GM06990 (cell line): ENCODE measurements around the gene SYT7.

Source experiments
- DNase-seq: peaks from one replicate; pipeline ENCODE4 v3.0.0-alpha.2; 2011; ENCODE audit not compliant: insufficient read length; ENCODE audit errors: extremely low read depth
- H3K27me3 ChIP-seq: replicated peaks from 2 replicates; pipeline ENCODE4 v1.6.0; 2011; ENCODE audit warnings: low read length; ENCODE audit not compliant: control insufficient read depth, insufficient read depth
- H3K36me3 ChIP-seq: 2 replicates; pipeline ENCODE4 v1.5.1; 2011; ENCODE audit warnings: low read length; ENCODE audit not compliant: control insufficient read depth, insufficient read depth
- H3K4me3 ChIP-seq: replicated peaks from 2 replicates; pipeline ENCODE4 v1.5.1; 2011; ENCODE audit warnings: low read depth, mild to moderate bottlenecking, control low read depth, low read length
- CTCF ChIP-seq: IDR thresholded peaks from 2 replicates; pipeline ENCODE4 v1.5.1; 2011; ENCODE audit warnings: low read length, control low read depth, mild to moderate bottlenecking, inconsistent platforms; ENCODE audit not compliant: insufficient read depth, poor library complexity, severe bottlenecking

SYT7 gene

GRCh38 chr11:61533039-61533375, 47.9 kb downstream of the SYT7 start:
- H3K4me3 ChIP-seq, result no peak overlapping the region
- DNase-seq, result no peak
- TF ChIP-seq CTCF, result no peak
- no peaks in the 10 kb centered on the region; the same call in 1 of the 2 replicates for H3K27me3 ChIP-seq
- no peaks in the 10 kb centered on the region for H3K36me3 ChIP-seq

- H3K27me3 ChIP-seq, result no peaks in the 10 kb centered on the region; the same call in 1 of the 2 replicates
- no peak for DNase-seq
- H3K4me3 ChIP-seq, result no peak overlapping the region
These were observed 48.5 kb downstream of the SYT7 start for GRCh38 chr11:61532134-61533038.

GRCh38 chr11:61531044-61531443, 49.8 kb downstream of the SYT7 start:
- Histone ChIP-seq H3K27me3 (no peaks in the 10 kb centered on the region; the same call in 1 of the 2 replicates), H3K4me3 (no peak overlapping the region), H3K36me3 (no peaks in the 10 kb centered on the region)
- TF ChIP-seq CTCF, result no peak
- DNase-seq, result no peak

More at GRCh38 chr11:61532134-61533038, 48.5 kb downstream of the SYT7 start:
- H3K36me3 ChIP-seq, result no peaks in the 10 kb centered on the region
- peak; percentile 95 for TF ChIP-seq CTCF

GRCh38 chr11:61529537-61530225, 51.2 kb downstream of the SYT7 start:
- no peak for TF ChIP-seq CTCF
- H3K4me3 ChIP-seq, result no peak overlapping the region
- H3K27me3 ChIP-seq, result no peaks in the 10 kb centered on the region; the same call in 1 of the 2 replicates
- no peak for DNase-seq
- H3K36me3 ChIP-seq, result no peaks in the 10 kb centered on the region

DNA sequence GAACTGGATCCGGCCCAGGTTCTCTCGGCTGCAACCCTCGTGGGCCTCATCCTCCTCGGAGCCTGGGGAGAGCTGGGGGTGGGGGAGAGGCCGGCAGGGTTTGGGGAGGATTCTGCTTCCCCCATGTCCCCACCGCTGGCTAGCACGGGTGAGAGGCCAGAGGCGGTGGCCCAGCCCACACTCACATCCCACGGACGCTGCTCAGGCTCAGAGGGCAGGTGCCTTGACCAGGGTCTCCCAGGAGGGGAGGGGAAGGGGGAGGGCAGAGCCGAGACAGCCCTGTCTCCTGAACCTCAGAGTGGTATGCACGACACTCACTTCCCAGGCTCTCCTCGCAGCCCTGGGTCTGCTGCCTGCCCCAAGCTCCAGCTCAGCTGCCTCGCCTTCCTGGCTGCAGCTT, 52.8 kb downstream of the SYT7 start:
- H3K36me3 ChIP-seq, result no peaks in the 10 kb centered on the region
- no peaks in the 10 kb centered on the region; the same call in 1 of the 2 replicates for H3K27me3 ChIP-seq
- TF ChIP-seq CTCF, result no peak
- H3K4me3 ChIP-seq, result no peak overlapping the region
- DNase-seq, result no peak
